Stimulated activated CD8-positive, alpha-beta memory T cell treated with anti-CD3 and anti-CD28 coated beads, Interleukin-12 subunit alpha, Interleukin-12 subunit beta, amount 100 ng/mL, for 4 hours (primary cell): Measurements from ENCODE around the gene ANXA6.

Experiments
- DNase-seq: peaks from one replicate; pipeline ENCODE4 v3.0.0-alpha.2; 2020; ENCODE audit warnings: low read depth

ANXA6 gene

DNA sequence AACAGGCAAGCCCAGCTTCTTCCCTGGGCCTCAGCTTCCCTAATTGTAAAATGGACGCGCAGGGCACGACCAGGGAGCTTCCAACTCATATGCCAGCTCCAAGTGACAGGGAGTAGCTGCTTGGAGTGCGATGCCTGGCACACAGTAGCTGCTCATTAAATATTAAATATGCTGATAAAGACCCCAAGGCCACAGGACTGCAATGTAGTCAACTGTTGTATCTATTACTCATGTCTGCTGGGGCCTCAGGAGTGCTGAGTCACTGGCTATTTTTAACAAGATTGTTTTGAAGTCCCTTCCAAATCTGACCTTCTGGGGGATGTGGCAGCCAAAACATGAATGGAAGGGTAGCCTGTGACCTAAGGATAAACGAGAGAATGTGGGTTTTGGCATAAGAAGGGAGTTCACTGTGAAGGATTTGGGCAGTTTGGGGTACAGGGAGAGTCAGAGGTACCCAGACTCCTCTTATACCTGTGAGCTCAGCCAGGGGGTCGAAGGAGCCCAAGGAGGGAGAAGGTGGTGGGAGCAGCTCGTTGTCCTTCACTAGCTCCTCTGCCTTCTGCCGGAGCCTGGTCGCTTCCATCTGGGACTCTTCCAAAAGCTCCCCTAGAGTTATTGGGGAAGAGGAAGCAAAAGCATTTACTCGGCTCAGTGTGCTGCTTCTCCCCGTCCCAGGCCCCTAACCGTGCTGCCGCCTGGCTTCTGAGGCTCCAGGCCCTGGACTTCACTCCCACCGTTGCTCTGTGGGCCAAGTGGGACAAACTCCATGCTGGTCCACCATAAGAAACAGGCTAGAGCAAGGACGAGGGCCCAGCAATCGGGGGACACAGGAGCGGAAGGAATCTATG, 94.2 kb downstream of the ANXA6 start:
- DNase-seq = no peak

DNA sequence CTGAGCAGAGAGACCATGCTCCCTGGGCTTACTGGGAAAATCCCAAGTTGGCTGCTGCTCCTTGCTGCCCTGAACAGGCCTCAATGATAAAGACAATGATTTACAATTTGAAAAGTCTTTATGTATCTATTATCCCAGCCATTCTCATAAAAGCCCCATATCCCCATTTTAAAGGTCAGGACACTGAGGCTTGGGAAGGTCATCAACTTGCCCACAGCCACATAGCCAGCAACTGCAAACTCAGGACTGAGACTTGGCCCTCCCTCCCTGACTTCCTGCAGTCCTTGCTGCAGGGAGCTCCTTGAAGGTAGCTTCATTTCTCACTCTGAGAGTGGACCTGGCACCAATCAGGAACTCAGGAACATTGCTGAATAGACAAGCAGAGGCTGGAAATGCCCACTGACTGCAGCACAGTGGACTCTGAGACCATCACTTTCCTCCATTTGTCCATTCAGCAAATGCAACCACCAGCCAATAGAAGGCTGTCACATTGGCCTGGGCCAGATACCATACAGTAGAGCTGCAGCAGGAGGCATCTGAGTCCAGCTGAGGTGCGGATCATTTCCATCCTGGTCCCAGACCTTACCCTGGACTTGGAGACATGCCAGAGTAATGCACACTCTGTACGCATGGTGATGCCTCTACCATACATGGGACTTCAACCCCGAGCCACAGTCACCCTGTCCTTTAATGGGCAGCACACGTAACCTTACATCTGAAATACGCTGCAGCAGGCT, 95.0 kb downstream of the ANXA6 start:
- DNase-seq = no peak

DNA sequence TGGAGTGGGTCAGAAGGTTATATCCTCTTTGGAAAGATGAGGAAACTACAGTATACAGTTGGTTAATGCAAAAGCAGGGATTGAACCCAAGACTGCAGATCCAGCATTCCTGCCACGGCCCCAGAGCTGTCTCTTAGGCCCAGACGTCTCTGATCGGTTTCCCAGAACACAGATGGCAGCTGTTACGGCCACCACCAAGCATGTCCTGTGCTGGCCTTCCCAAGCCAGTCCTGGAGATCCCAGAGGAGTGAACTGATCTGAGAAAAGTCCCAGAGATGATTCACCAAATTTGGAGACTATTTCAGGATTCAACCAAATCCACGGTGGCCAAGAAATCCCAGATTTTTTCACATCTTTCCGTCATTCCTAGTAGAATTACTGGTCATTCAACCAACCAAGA, 96.8 kb downstream of the ANXA6 start:
- no peak for DNase-seq

DNA sequence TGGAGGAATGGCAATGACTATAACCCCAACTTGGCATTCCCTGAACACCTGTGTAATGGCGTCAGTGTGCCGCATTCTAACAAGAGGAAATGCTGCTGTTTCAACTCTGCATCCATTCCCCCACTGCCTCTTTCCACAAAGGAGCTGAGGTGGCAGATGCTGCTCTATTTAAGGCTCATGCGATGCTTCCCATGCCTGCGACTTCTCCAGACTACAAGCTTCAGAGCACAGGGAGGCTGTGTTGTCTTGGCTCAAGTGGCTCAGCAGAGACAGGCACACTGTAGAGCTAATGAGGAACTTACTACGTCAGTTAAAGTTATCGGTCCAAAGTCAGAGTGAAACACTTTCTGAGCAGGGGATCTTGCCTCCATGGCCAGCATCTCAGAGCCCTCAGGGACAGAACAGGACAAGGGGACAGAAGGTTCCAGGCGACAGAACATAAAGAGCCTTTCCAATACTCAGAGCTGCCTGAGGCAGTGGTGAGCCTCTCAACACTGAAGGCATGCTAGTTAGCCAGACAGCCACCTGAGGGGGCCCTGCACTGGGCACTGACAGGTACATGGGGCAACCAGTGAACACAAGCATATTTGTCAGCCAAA, 98.6 kb downstream of the ANXA6 start:
- no peak for DNase-seq

DNA sequence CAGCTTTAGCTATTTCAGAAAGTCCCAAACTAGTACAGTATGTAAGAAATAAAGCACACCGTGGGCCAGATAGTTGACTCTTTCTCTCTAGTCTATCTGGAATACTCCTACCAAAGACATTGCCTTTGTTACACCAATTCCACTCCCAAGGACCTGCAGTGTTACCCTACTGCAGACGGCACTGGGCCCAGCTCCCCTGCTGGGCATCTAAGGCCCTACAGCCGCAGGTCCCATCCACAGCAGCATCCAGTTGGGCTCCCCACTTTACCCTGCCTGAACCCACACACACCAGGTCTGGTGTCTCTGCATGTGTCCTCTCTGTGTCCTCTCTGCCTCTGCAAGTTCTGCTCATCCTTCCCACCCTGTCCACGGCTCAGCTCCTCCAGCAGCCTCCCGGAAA, 99.3 kb downstream of the ANXA6 start:
- no peak for DNase-seq

DNA sequence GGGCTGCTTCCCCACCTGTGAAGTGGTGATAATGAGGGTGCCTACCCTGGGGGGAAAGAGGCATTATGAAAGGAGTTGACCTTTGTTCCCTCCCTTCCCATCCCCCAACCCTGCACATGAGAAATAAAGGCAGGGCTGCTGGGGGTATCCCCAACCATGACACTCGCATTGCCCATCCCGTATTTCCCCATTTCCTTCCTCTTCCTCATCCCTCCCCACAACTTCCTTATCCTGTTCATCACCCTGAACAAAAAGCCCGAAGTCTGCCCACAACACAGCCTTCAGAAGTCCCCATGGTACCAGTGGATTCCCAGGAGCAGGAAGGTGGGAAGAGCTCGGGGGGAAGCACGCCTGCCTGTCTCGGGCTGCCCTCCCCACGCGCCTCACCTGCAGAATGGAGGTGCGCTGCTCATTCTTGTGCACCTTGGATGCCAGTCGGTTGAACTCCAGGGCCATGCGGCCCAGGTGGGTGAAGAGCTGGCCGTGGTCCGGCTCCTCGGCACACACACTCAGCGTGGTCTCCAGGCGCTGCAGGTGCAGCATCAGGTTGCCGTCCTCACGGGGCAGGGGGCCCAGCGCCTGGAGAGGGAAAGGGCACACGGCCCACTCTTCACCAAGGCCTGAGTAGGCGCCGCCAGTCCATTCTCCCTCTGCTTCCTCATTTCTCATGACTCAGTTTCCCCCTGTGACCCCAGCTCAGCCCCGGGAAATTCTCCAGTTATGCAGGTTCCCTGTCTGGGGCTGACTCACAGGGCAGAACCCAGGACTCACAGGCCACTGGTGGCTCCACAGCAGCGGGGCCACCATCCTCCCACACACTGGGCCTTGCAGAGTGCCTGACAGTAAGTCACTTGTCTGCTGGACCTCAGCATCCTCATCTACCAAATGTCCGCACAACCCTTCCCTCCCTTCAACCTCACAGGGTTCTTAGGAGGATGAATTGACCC, 100.9 kb downstream of the ANXA6 start:
- DNase-seq = no peak

DNA sequence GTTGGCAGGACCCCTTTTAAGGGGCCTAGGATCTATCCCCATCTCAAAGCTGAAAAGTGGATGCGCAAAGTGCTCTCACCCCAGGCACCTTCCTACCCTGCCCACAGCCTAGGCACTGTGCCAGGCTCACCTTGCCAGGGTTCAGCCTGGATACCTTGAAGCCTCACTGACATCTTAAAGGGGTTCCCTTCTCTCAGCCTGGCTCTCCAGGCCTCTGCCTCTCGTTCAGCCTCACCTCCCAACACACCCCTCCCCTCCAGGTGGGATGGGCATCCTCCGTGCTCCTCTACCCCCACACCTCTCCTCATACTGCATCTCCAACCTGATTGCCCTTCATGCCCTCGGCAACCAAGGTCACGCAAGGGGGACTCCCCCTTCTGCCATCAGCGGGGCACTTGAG, 102.2 kb downstream of the ANXA6 start:
- no peak for DNase-seq

DNA sequence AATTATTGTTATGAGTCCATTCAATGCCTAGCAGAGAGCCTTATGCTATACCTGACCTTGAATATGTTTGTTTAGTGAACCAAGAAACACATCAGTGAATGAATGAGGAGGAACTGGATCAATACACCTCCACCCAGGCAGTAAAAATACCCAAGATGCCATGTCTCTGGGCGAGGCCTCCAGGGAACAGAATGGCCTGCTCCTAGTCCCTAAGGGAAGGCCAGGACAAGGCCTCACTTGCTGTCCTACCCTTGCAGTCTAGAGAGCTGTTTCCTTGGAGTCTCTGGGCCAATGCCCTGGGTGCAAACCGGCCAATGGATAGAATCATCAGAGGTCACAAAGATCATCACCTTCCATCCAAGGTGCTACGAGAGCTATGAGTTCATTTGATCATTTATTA, 102.9 kb downstream of the ANXA6 start:
- DNase-seq = no peak

DNA sequence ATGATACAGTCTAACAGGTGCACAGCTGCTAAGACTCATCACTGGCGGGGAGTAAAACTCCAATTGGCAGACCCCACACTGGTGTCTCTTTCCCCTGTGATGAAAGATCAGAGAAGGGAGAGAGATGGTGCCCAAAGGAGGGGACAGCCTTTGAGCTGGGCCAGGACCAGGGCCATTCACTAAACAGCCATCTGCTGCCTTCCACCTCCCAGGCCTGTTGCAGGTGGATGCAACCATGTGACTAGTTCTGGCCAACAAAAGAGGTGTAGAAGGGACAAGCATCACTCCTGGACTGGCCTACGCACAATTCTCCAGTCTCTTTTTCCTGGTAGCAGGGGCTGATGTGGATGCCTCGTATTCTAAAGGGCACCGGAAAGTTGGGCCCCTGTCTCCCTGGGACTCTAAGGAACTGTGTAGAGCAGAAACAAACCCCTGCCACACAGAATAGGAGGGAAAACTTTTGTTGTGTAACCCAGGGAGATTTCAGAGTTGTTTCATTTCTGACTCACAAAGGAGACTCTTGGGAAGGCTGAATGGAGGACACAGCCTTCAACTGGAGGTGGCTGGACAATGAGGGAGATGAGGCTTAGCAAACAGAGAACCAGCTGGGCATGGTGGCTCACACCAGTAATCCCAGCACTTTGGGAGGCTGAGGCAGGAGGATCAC, 103.7 kb downstream of the ANXA6 start:
- no peak for DNase-seq

DNA sequence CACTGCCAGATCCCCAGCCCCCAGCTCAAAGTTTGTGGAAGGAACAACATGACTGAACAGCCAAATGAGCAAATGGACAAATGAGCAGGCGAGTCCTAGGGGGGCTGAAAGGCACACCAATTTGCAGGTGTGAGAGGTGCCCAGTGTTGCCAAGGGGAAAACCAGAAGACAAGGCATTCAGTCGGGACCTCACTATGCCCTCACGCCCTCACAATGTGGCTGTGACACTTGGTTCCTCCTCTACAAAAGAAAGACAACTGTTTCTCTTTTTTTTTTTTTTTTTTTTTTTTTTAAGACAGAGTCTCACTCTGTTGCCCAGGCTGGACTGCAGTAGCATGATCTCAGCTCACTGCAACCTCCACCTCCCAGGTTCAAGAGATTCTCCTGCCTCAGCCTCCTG, 104.7 kb downstream of the ANXA6 start:
- DNase-seq = no peak

DNA sequence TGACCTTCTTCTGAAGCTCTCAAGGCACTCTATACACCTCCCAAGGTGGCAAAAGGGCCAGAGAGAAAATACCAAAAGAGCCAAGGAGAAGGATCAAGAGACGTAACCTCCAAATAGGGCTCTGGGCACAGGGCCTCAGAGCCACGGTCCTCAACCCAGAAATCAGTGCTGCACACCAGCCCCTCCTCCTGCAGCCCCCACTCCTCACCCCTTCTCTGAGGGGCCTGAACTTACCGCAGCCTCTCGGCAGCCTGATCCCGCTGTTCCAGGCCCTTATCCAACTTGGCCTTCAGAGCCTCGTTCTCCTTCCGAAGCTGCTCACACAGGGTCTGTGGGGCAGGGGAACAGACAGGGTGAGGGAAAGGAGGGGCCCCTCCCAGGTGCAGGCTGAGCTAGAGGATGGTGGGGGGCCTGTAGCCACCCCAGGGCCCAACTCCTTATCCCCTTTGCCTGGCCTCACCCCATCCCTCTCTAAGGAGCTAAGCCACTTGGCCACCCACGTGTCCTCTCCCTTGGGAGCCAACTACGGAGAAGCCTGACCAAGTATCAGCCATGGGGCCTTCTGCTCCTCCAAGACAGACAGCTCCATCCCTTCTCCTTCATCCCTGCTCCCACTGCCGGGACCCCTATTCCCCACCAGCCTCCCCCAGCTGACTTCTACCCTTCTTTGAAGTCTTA, 105.5 kb downstream of the ANXA6 start:
- DNase-seq = no peak

DNA sequence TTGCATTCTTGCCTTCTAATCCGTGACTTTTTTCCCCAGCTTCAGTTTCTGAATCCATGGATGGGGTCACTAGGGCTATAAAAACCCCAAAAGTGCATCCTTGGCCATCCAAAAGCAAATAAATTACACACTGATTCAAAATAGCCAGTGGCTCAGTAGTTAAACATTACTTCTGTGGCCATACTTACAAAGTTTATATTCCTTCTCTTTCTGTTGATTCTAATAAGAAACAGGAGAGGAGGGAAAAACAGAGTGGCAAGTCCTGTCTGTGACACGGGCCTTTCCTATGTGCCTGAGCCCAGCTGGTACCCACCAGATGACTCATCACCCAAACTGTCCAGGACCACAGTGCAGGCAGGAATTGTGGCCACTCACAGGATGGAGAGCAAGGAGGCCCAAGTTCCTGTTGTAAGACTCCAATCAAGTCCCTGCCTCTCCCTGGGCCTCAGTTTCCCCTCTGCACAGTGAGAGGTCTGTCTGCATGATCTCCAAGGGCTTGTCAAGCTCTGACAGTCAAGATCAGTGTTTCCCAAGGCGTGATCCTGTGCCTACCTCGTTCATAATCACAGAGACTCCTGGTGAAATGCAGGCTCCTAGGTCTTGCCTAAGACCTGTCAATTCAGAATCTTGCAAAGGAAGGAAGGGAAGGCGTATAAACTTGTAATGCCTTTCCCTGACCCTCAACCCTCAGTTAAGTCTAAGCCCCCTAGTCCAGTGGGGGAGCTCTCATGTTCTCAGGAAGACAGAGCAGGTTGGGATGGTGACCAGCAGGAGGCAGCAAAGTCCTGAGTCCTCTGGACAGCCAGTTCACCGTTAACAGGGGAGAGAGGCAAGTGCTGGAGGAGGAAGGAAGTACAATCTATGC, 106.3 kb downstream of the ANXA6 start:
- peak; percentile 28 for DNase-seq
